ENCODE data around the gene FRMPD4.
A peak's percentile ranks its signal among the peaks of the same experiment; 100 is the strongest.

FRMPD4 gene

GRCh38 chrX:12210971-12211370 is 72.7 kb downstream of the FRMPD4 start:
- no peak for DNase-seq (ENCODE audit: low spot score)

GRCh38 chrX:12223650-12224049 is 85.4 kb downstream of the FRMPD4 start:
- no peak for DNase-seq (ENCODE audit: low spot score)

GRCh38 chrX:12225107-12225506 is 86.8 kb downstream of the FRMPD4 start:
- no peak for DNase-seq (ENCODE audit: low spot score)

GRCh38 chrX:12227412-12228041 is 89.3 kb downstream of the FRMPD4 start:
- DNase-seq (ENCODE audit: low spot score): no peak

- no peak for DNase-seq (ENCODE audit: low spot score)
Measured at GRCh38 chrX:12228862-12229261, 90.6 kb downstream of the FRMPD4 start.

GRCh38 chrX:12229986-12230385 is 91.7 kb downstream of the FRMPD4 start:
- no peak for DNase-seq (ENCODE audit: low spot score)

GRCh38 chrX:12234534-12235329 is 96.5 kb downstream of the FRMPD4 start:
- no peak for DNase-seq (ENCODE audit: low spot score)

GRCh38 chrX:12236156-12236555 is 97.9 kb downstream of the FRMPD4 start:
- DNase-seq (ENCODE audit: low spot score): no peak

- no peak for DNase-seq (ENCODE audit: low spot score)
Measured at GRCh38 chrX:12237131-12237530, 98.9 kb downstream of the FRMPD4 start.

- no peak for DNase-seq (ENCODE audit: low spot score)
Measured at GRCh38 chrX:12237771-12238170, 99.5 kb downstream of the FRMPD4 start.

GRCh38 chrX:12239356-12240082 is 101.2 kb downstream of the FRMPD4 start:
- DNase-seq (ENCODE audit: low spot score): no peak

GRCh38 chrX:12240491-12240890 is 102.2 kb downstream of the FRMPD4 start:
- DNase-seq (ENCODE audit: low spot score): no peak

- DNase-seq (ENCODE audit: low spot score): no peak
Measured at GRCh38 chrX:12241026-12241425, 102.8 kb downstream of the FRMPD4 start.

GRCh38 chrX:12245650-12246645 is 107.7 kb downstream of the FRMPD4 start:
- DNase-seq (ENCODE audit: low spot score): peak; percentile 12

- no peak for DNase-seq (ENCODE audit: low spot score)
Measured at GRCh38 chrX:12249997-12250396, 111.7 kb downstream of the FRMPD4 start.

- no peak for DNase-seq (ENCODE audit: low spot score)
Measured at GRCh38 chrX:12263211-12263610, 124.9 kb downstream of the FRMPD4 start.

GRCh38 chrX:12269484-12269883 is 131.2 kb downstream of the FRMPD4 start:
- DNase-seq (ENCODE audit: low spot score): no peak

- no peak for DNase-seq (ENCODE audit: low spot score)
Measured at GRCh38 chrX:12278151-12278550, 139.9 kb downstream of the FRMPD4 start.

- DNase-seq (ENCODE audit: low spot score): no peak
Measured at GRCh38 chrX:12282991-12283390, 144.7 kb downstream of the FRMPD4 start.

GRCh38 chrX:12292996-12293765 is 154.9 kb downstream of the FRMPD4 start:
- peak; percentile 49 for DNase-seq (ENCODE audit: low spot score)

- no peak for DNase-seq (ENCODE audit: low spot score)
Measured at GRCh38 chrX:12297353-12297752, 159.1 kb downstream of the FRMPD4 start.

Data from AG08396 (cell line).